Measurements from ENCODE around the gene RGSL1. TPM values are rescaled to one million over a fixed set of nuclear protein-coding genes. Genes with fewer than 3 reads are reported as not detected.
A peak's percentile ranks its signal among the peaks of the same experiment; 100 is the strongest.

RGSL1 gene
- not detected for polyA plus RNA-seq (ENCODE audit: insufficient read length)

DNA sequence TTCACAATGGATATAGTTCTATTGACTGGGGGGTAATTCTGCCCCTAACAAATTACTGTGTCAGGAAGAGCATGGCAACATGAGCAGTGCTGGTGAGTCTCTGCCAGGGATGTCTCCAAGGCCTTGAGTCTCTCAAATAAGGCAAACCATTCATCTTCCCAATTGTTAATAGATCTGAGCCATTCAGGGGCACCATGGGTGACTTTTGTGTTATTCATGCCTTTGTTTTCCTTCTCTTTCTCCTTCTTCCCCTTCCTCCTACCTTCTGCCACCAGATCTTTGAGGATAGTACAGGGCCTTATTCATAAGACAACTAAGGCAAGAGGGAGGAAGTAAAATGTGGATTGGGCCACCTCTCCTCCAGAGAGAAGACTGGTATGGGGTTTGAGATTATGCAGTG is at the start of gene RGSL1:
TSS of gene RGSL1 (plus strand) at position 60 of the 400 bp plus-strand sequence. CDS start at position 80, 20 bp downstream.
- no peak for DNase-seq

DNA sequence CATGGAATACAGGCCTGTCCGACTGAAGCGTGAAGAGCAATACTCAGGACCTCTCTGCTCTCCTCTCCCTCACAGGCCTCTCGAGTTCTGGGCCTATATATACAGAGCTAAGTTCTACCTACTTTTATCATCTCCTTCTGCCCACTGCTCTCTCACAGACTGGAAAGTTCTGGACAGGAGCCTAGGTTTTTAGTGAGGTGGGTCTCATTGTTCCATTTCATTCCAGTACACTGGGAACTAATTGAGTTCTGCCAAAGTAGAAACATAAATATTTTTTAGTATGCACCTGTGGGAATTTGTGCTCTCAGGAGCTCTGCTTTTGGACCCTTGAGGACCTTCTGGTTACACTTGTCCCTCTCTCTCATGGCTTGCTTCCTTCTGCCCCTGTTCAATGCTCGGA is 49.4 kb upstream of the RGSL1 start, which contains the start of gene TEDDM1:
TSS of gene TEDDM1 (minus strand) at position 101 of the 400 bp plus-strand sequence. CDS start 182 bp downstream, outside the sequence.
- no peak for DNase-seq

DNA sequence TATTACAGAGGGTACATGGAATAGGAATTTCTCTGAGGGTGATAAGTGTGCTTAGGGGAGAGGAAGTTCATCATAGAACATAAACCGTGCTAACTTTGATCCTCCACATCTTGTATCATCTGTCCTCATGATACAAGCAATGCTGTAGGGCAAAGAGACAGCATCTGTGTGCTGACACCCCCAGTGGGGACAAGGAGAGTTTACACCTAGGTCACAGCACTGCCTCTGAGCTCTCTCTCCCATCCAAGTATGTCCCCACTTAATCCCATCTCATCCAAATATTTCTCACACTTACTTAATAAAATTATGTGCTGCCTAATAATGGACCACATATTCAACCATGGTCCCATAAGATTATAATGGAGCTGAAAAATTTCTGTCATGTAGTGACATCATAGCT is 45.2 kb upstream of the RGSL1 start:
- DNase-seq, result no peak

DNA sequence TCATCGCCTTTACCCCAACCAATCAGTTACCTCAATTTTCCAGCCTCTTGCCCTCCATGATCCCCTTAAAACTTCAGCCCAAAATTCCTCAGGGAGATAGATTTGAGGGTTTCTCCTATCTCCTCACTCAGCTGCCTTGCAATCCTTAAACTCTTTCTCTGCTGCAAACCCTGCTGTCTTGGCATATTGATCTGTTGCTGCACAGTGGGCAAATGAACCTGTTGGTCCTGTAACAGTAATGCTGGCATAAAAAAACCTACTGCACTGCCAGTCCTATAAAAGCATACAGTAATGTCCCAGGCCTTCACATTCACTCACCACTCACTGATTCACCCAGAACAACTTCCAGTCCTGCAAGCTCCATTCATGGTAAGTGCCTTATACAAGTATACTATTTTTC is 44.4 kb upstream of the RGSL1 start:
- DNase-seq, result no peak

DNA sequence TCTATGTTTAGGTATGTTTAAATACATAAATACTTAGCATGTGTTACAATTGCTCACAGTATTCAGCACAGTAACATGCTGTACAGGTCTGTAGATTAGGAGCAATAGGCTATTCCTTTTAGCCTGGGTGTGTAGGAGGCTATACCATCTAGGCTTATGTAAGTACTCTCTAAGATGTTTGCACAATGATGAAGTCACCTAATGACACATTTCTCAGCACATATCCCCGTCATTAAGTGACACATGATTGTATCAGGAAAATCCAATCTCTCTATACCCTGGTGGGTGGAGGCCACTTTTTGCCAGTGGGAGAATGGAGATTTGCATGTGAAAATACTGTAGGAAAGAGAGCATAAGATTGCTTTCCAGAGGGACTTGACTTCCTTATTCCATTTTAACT is 43.9 kb upstream of the RGSL1 start:
- no peak for DNase-seq

DNA sequence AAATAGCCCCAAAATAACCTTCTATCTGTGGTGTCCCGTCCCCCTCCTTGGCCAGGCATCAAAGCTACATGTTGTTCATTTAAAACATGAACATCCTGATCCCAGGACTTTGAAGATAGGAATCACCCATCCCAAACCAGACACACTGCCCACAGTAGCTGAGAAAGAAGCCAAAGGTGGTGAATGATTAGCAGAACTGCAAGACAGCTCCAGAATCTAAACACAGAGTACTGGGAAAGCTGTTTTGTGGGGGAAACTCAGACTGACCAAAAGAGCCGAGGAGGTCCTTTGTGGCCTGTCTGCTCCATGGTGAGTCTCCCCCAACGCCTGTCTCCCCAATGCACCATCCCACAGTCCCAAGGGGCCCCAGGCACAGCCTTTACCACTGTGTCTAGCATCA is 42.2 kb upstream of the RGSL1 start:
- no peak for DNase-seq

DNA sequence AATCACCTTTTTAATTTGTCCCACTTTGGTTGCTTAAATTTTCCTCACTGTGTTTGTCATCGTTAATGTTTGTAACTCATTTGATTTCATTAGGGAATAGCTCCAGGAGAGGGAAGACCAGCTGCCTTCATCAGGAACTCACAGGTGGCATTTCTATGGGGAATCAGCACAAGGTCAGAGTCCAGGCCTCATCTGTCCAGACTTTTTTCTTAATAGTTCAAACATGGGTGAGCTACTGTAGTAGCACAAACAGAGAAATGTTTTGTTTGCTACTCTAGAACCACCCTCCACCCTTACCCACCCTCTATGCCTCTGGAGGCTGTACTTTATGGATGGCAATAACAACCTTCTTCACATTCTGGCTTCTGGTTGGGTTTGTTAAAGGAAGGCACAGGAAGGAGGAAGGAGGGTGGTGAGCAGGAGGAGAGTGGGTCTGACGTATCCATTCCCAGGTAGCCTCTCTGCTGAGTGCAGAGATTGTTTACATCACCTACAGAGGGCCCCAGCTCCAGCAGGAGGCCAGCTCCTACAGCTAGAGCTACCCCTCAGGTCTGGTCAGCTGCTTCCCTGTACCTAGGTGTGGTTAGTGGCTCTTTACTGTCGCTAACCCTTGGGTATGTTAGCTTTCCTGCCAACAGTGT is 41.4 kb upstream of the RGSL1 start:
- DNase-seq, result no peak

DNA sequence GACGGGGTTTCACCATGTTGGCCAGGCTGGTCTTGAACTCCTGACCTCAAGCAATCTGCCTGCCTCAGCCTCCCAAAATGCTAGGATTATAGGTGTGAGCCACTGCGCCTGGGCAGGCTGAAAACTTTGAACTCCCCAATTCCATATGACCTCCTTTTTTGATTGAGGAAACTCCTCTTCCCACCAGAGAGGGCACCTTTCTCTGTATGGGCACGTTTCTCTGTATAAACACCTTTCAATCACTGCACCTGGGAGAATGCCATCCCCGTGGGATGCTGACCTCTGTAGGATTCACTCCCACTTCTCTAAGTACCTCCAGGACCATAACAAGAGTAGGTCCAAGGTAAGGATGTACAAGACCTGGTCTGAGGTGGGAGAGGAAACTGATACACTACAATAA is 39.8 kb upstream of the RGSL1 start:
- no peak for DNase-seq

DNA sequence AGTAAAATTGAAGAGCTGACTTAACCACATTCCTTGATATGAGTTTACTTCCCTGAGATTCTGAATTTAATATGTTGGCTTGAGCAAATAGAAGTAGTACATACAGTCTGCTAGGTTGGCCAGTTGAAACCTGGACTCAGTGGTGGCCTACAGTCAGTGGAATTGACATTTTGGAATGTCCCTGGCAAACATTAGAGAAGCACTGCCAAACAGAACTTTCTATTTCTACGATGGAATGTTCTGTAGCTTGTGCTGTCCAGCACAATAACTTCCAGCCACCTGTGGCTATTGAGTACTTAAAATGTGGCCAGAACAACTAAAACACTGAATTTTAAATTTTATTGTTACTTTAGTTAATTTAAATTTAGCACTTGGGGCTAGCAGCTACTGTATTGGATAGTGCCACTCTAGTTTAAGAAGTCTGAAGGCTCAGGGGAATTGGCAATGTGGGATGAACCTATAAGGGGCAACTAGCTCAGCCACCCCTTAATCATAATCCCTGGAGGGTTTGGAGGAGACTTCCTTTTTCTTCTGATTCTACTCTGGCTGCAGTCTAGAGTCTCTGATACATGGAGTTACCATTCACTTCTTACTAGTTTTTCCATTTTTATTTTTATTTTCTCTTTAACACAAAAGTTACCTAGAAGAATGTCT is 39.2 kb upstream of the RGSL1 start:
- DNase-seq, result peak; percentile 52

DNA sequence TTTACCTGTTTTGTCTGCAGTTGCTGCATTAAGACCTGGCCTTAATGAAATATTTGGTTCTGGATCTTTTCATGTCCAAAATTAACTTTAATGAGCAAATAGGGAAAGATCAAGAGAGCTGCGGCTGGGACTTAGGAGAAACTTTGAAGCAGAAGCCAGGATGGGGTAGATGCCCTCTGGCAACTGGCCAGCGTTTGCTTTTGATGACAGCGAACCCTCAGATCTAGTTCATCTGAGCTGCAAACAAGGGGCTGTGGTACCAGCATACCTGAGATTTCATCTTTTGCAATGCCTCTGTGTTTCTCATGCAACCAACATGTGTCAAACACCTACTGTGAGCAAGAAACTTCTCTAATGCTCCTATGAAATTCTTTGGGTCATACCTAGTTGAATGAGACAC is 36.5 kb upstream of the RGSL1 start:
- no peak for DNase-seq

DNA sequence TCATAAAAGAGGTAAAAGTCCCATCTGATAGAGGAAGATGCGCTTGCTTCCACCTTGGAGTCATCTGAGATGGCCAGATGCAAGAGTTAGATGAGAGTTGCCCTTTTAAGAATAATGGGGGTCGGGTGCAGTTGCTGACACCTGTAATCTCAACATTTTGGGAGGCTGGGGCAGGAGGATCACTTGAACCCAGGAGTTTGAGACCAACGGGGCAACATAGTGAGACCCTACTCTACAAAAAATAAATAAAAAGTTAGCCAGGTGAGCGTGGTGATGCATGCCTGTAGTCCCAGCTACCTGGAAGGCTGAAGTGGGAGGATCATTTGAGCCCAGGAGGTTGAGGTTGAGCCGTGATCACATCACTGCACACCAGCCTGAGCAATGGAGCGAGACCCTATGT is 36.0 kb upstream of the RGSL1 start:
- DNase-seq, result no peak

DNA sequence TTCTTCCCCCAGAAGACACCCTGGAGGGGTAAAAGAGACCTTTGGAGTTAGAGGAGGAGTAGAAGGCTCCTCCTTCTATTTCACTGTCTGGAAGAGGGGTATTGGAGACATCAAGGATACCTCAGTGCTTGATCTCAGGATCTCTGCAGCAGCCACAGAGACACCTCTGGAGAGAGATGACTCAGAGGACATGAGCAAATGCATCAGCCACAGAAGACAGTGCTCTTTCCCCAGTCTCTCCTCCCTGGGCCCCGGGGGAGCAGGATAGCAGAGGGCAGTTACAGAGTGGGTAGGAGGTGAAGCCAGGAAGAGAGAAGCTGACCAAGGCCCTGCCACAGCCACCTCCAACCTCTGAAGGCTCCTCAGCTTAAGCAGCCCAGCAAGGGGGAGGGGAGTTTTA is 34.2 kb upstream of the RGSL1 start:
- DNase-seq, result no peak

DNA sequence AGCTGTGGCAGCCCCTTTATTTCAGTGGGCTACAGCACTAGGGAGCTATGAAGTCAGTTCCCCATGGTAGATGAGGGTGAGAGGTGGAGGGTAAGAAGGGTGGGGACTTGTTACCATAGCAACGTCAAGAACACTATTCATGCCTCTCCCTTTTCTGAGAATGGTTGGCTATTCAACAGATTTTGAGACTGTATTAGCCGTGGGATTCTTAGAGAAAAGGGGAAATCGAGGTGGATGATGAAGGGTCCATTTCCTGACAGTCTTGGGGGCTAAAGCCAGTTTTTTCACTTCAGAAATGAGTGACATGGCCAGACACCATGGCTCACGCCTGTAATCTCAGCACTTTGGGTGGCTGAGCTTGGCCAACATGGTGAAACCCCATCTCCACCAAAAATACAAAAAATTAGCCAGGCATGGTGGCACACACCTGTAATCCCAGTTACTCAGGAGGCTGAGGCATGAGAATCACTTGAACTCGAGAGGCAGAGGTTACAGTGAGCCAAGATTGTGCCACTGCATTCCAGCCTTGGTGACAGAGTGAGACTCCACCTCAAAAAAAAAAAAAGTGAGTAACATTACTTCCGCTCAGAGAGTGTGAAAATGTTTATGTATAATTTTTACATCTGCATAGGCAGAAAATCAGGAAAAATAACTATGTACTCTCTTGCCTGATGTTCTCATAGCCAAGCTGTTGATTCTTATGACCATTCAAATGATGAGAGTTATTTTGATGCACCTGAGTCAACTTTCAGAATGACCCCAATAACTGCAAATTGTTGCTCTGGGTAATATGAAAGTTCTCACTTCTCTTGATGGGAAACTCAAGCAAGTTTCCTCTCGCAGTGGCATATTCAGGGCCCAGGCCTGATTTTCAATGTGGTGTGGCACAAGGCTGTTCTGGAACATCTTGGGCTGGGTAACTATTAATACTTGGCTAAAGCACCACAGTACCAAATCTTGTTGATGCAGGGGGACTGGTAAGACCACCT is 23.2 kb upstream of the RGSL1 start:
- no peak for DNase-seq

DNA sequence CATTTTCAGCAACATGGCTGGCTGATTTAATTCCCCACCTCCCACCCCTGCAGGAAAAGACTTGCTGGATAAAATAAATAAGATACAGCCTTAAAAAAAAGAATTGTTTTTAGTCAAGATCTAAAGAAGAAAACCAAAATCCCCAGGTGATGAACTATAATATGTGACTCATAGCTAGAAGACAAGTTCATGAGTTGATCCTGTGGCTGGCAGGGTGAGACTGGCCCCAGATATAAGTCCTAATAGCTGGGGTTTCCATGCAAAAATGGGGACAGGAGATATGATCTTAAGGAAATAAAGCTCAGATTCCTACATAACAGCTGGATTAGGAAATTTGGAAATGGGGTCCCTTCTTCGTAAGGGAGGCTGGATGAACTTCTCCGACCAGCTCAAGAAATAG is 21.9 kb upstream of the RGSL1 start:
- DNase-seq, result no peak

DNA sequence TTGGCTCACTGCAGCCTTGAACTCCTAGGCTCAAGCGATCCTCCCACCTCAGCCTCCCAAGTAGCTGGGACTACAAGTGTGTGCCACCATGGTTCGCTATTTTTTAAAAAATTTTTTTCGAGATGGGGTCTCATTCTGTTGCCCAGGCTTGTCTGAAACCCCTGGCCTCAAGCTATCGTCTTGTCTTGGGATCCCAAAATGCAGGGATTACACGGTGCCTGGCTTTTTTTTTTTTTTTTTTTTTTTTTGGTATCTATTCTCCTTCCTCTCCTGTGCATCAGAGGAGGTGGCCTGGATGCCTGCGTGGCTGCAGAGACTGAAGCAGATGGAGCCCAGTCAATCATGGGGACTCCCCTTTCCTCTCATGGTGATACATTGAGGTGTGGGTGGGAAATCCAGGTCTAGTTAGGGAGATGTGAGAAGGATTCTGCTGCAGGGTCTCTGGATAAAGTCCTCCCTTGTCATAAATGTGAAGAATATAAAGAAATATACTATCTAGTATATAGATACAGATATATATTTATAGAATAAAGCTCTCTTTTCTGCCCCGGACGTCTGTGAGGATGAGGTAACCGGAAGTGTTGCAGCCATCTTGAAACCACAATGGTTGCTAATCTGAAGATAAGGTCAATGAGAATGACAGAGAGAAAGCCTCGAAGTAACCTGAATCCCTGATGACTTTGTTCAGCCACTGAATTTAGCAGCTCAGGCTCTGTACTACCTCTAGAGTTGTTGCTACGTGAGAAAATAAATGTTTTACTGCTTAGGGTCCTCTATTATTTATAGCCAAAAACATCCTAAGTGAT is 19.5 kb upstream of the RGSL1 start:
- no peak for DNase-seq

DNA sequence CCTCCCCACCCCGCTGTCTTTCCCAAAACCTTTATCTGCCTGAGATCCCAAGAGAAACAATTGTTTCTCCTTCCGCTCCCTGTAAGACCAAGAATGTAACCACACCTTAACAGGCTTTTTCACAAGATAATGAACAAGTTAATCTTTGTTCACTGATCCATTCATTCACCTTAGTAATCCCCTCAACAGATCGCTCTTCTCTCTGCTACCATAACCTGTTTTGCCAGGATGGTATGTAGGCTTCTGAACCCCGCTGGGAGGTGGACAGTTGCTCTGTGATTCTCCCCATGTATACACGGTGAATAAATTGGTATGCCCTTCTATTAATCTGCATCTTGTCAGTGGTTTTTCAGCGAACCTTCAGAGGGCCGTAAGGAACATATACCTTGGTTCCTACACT is 18.7 kb upstream of the RGSL1 start:
- DNase-seq, result no peak

DNA sequence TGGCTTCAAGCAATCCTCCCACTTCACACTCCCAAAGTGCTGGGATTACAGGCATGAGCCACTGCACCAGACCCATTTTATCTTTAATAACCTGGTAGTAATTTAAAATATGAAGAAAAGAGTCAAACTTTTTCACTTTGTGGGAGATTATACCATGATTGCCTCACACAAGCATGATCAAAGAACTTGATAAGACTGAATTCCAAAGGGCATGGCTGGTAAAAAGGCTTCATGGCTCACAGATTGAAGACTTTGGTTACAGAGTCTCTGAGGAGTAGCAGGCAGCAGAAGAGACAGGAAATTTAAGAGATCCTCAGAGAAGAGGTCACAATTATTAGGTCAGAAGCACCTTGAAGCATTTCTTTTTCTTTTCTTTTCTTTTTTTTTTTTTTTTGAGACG is 16.4 kb upstream of the RGSL1 start:
- no peak for DNase-seq

DNA sequence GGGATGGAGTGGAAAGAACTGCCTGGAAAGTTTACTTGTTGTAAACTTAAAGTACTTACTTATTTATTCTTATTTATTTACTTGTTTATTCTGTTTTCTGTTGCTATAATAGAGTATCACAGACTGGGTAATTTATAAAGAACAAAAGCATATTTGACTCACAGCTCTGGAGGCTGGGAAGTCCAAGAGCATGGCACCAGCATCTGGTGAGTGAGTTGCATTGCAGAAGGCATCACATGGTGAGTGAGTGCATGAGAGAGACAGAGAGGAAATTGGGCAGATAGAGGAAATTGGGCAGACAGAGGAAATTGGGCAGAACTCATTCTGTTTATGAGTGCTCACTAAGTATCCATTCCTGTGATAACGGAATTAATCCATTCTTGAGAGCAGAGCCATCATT is 11.6 kb upstream of the RGSL1 start:
- DNase-seq, result no peak

DNA sequence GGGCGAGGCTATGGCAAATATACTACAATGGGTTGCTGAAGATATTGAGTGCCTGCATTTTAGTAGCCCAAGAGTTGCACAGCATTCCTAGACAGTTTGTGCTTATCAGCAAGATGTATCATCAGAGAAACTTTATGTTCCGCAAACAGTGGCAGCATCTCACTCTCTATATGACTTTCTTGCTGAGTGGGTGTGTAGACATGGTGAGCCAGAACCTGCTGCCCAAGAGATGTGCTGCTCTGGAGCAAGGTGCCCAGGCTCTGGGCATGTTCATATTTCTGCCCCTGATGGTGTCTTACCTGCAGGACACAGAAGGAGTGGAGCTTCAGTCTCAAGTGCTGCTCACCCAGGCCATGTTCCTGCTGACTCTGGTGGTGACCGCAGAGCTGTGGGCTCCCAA is 8.2 kb upstream of the RGSL1 start:
- DNase-seq, result no peak

DNA sequence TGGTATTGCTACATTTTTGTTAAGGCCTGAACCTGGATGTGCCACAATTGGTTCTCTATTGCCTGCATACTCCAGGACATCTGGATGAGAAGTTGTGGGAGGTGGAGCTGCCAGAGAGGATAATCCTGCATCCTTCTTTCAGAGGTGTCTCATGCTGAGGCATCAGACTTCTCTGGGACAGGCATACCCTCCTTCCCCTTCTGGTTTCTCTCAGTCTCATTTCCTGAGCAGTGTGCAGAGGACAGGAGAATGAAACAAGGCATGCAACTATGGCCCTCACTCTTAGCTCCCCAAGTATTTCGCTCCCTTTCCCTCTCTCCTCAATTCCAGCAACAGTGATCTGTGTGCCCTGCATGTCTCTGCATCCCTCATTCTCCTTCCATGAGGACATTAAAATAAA is 7.6 kb upstream of the RGSL1 start:
- DNase-seq, result no peak

DNA sequence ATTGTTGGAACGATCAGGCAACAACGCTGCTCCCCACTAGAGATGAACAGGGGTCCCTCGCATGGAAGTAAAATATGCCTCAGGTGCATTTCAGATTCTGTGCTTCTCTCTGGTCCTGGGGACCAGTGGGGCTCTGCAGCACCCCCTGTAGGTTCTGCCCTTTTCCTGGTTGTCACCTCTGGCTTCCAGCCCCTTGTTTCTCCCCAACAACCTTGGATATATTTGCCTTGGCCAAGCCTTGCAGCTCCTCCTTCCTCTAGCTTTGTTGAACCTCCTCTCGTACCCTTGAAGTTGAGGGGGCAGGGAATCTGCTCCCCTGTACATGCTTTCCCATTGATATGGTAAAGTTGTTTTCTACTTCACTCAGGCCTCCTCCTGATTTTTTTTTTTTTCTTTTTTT is 5.4 kb upstream of the RGSL1 start:
- DNase-seq, result no peak

DNA sequence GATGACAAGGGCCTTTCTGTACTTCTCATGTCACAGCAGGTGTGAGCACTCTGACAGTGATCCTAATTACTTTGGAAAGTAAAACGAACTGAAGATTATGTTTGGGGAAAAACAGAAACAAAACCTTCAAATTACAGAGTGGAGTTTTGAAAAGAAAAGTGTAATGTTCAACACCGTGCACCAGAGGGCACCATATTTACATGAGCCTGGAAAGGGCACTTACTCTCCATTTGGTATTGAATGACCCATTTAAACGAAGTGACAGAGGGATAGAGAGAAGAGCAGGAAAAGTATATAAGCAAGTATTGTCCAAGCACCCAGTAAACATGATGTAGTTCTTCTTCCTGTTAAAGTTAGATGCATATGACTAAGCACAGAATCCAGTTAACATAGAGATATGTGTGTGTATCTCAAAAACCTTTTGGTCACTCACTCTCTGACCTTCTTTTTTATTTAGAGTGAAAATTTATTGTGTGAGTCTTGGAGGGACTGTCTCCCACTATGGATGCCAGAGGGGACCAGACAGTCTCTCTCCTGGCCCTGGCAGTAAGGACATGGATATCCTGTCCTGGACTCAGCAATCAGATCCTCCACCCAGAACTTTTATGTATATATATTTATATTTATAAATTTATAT is 3.8 kb upstream of the RGSL1 start:
- no peak for DNase-seq
